ENCODE results near the gene ANO1.

GRCh38 chr11:70206982-70207376 is 128.9 kb downstream of the ANO1 start:
- TF ChIP-seq, protein P1, sequence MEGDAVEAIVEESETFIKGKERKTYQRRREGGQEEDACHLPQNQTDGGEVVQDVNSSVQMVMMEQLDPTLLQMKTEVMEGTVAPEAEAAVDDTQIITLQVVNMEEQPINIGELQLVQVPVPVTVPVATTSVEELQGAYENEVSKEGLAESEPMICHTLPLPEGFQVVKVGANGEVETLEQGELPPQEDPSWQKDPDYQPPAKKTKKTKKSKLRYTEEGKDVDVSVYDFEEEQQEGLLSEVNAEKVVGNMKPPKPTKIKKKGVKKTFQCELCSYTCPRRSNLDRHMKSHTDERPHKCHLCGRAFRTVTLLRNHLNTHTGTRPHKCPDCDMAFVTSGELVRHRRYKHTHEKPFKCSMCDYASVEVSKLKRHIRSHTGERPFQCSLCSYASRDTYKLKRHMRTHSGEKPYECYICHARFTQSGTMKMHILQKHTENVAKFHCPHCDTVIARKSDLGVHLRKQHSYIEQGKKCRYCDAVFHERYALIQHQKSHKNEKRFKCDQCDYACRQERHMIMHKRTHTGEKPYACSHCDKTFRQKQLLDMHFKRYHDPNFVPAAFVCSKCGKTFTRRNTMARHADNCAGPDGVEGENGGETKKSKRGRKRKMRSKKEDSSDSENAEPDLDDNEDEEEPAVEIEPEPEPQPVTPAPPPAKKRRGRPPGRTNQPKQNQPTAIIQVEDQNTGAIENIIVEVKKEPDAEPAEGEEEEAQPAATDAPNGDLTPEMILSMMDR (IDR thresholded peaks at IDR 0.05), result no peak
- TF ChIP-seq POLR2A (IDR thresholded peaks at IDR 0.05), result no peak

Measured in Peyer's patch (tissue), 4 donors.